NCI-H2081 (cell line): ENCODE data around the gene MARCHF5.
"Not testable (repeated sequence)": the region's sequence is repeated elsewhere in the genome, so short reads cannot be mapped to it uniquely, and the experiment has no call there.

Source experiments
- DNase-seq, 2 experiments: peaks; one replicate each; lab custom pipeline; 2025; lab: John Stamatoyannopoulos, UW

Gene MARCHF5

DNA sequence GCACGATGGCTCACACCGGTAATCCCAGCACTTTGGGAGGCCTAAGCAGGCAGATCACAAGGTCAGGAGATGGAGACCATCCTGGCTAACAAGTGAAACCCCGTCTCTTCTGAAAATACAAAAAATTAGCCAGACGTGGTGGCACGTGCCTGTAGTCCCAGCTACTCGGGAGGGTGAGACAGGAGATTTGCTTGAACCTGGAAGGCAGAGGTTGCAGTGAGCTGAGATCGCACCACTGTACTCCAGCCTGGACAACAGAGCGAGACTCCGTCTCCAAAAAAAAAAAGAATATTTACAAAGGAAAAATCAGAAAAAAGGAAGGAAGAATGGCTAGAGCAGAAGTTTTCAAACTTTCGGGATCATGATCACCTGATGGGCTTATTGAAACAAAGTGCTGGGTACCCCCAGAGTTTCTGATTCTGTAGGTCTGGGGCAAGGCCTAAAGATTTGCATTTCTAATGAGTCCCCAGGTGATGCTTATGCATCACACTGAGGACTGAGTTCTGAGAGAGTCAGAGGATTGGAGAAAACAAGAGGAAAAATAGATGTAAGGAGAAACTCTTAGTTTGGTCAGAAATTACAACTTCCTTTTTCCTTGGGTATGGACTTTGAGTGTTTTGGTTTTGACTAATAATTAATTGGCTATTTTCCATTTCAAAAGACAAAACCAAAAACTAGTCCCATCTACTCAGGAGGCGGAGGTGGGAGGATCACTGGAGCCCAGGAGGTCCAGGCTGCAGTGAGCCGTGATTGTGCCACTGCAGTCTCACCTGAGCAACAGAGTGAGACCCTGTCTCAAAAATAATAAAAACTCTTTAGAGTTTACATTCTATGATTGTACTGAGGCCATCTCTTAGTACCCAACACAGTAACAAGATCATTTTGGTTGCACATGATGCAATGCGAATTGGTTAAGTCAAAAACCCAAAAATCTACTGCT, 14.4 kb downstream of the MARCHF5 start:
- DNase-seq, result no peak

DNA sequence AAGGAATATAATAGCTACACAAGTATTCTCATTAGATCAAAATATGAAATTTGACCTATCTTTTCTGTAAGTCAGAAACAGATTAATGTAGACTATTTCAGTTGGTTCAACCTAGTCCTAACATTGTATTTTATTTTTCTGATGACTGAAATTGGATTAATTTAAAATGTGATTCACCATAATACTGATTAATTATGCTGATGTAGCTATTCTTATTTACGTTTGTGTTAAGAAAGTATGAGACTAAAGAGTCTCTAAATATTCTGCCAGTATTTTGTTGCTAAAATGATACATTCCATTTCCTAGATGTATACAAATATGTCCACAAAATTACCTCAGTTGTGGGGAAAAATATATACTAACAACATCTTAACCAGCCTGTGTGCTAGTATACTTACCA, 18.3 kb downstream of the MARCHF5 start:
- DNase-seq, result no peak

DNA sequence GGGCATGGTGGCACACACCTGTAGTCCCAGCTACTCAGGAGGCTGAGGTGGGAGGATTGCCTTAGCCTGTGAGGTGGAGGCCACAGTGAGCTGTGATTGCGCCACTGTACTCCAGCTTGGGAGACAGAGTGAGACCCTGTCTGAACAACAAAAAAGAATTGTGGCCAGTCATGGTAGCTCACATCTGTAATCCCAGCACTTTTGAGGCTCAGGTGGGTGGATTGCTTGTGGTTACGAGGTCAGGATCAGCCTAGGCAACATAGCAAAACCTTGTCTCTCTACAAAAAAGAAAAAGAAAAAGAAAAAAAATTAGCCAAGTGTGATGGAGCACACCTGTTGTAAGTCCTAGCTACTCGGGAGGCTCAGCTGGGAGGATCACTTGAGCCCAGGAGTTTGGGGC, 22.8 kb downstream of the MARCHF5 start:
- no peak for DNase-seq

DNA sequence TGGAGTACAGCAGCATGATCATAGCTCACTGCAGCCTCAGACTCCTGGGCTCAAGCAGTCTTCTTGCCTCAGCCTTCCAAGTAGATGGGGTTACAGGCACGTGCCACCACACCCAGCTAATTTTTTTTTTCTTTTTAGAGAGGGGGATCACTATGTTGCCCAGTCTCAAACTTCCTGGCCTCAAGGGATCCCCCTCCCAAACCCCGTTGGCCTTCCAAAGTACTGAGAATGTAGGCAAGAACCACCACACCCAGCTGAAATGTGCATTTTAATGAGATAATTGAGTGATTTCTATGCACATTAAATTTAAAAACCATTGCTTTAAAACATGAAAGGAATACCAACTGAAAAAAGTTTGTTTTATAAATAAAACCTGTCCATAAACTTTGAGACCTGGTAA, 25.6 kb downstream of the MARCHF5 start:
- DNase-seq, result no peak

DNA sequence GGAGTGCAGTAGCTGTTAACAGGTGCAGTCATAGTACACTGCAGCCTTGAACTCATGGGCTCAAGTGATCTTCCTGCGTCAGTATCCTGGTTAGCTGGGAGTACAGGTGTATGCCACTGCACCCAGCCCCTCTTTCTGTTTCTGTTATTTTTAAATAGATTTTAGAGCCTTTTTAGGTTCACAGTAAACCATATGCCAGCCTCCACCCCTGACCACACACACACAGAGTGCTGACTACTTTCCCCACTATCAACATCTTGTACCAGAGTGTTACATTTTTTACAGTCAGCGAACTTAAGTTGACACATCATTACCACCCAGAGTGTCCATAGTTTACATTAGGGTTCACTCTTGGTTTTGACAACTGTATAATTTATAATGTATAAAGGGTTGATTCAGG, 32.1 kb downstream of the MARCHF5 start:
- no peak for DNase-seq

DNA sequence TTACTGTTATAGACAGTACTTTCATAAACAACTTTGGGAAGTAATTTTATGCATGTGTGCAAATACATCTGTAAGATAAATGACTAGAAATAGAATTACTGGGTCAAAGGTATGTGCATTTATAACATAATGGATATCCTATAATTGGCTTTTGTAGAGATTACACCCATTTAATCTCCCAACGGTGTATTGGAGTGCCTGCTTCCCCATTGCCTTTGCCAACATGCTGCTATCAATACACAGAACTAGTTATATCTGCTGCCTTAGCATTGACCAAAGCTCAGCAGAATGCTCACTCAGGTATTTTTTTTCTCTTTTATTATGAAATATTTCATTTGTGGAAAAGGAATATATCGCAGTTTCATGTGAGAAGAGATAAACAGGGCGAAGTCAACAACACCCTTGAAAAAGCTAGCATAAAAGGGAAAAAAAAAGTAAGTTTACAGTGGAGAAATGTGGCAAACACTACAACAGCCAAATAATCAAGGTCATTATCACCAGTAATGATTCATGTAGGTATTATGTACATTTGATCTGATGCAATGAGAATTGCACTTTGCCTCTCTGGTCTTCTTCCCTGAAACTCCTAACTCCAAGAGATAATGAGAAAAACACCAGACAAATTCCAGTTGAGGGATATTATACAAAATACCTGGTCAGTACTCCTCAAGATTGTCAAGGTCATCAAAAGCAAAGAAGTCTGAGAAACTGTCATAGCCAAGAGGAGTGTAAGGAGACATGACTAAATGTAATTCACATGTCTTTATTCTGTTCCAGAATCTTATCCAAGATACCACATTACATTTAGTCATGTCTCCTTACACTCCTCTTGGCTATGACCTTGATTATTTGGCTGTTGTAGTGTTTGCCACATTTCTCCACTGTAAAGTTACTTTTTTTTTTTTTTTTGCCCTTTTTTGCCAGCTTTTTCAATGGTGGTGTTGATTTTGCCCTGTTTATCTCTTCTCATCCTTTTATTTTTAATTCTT, 36.8 kb downstream of the MARCHF5 start:
- DNase-seq, result peak in 1 of 2 experiments; percentile 5

DNA sequence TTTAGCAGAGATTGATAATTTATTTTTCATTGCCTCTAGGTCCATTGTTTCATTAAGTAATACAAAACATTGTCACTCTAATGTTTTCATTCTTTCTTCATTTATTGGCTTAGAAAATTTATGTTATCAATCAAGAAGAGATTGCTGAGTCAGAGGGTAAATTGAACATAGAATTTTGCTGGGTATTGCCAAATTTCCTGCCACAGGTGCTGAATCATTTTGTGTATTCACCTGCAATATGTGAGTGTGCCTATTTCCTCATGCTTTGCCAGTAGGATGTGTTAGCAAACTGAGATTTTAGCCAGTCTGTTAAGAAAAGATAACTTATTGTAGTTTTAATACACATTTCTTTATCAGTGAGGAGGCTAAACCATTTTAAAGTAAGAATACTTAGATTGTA, 38.0 kb downstream of the MARCHF5 start:
- peak in 1 of 2 experiments; percentile 52 for DNase-seq

DNA sequence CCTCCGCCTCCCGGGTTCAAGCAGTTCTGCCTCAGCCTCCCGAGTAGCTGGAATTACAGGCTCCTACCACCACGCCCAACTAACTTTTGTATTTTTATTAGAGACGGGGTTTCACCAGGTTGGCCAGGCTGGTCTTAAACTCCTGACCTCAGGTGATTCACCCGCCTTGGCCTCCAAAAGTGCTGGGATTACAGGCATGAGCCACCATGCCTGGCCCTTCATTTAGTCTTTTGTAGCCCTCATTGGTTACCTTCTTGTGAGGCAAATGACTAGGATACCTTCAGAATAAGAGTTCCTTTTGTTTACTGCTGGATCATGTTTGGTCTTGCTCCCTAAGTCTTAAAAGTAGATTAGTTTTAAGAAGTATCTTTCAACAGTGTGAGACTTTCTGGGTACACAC, 39.0 kb downstream of the MARCHF5 start:
- DNase-seq, result not testable (repeated sequence)

DNA sequence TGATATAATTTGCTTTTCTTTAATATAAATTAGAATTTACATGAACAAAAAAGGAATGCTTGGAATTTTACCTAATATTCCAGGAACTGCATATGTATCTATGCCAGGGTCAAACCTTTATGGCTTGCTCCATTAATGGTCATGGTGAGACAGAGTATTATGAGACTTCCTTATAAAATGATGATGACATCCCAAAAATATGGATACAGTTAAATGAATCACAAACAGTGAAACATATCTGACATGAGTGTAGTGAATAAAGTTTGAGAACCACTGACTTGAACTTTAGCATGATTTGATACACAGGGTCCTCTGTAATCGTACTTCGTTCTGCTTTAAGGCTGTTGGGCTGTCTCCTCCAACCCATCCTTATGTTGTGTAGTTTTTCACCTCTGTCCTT, 51.8 kb downstream of the MARCHF5 start:
- no peak for DNase-seq

DNA sequence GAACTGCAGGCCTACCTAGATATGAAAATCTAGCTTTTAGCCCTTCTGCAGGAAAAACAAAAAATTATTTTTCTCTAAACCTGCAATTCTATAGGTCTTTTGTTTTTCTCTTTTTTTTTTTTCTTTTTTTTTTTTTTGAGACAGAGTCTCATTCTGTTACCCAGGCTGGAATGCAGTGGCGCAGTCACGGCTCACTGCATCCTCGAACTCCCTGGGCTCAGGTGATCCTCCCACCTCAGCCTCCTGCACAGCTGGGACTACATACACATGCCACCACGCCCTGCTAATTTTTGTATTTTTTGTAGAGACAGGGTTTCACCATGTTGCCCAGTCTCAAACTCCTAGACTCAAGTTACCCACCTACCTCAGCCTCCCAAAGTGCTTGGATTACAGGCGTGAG, 54.6 kb downstream of the MARCHF5 start:
- not testable (repeated sequence) for DNase-seq

DNA sequence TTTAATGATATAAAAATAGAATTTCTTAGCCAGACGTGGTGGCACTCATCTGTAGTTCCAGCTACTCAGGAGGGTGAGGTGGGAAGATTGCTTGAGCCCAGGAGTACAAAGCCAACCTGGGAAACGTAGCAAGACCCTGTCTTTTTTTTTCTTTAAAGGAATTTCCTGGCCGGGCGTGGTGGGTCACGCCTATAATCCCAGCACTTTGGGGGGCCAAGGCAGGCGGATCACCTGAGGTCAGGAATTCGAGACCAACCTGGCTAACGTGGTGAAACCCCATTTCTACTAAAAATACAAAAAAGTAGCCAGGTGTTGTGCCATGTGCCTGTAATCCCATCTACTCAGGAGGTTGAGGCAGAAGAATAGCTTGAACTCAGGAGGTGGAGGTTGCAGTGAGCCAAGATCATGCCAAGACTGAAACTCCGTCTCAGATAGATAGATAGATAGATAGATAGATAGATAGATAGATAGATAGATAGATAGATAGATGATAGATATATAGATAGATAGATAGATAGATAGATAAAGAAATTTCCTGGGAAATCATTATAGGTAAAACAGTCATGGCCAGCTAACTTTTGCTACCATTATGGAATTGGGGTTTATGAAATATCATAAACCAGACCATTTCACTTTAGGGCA, 56.2 kb downstream of the MARCHF5 start:
- DNase-seq, result not testable (repeated sequence)

DNA sequence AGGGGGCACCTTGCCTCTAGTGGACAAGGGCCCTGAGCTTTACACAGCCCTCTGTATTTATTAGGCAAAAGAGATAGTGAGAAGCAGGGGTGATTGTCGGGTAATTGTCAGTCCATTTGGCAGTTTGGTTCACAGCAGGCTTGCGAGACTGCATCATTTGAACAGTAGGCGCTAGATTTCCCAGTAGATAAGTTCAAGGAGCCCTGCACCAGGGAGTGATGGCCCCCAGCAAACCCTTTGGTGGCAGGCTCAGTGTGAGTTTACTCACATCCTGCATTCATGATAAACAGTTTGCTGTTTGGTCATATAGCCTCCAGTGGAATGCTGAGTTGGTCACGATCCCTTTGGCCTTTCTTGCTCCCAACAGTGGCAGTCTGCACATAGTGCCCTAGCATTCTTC, 59.4 kb downstream of the MARCHF5 start:
- DNase-seq, result no peak

DNA sequence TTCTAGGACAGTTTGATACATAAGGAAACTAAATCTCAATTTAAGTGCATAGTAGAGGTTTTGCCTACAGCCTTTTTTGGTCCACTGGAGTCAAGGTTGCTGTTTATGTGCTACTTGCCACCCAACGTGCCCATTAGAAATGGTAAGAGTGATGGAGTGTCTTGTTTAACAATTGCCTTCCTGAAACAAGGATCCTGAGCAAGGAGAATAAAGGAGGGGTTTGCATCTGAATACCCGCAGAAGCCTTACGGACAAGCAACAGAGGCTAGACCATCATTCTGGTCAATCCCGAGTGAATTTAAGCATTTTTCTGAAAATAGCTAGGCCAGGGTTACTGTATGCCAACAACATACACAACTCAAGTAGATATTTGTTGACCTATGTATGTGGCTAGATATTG, 63.6 kb downstream of the MARCHF5 start:
- DNase-seq, result no peak

DNA sequence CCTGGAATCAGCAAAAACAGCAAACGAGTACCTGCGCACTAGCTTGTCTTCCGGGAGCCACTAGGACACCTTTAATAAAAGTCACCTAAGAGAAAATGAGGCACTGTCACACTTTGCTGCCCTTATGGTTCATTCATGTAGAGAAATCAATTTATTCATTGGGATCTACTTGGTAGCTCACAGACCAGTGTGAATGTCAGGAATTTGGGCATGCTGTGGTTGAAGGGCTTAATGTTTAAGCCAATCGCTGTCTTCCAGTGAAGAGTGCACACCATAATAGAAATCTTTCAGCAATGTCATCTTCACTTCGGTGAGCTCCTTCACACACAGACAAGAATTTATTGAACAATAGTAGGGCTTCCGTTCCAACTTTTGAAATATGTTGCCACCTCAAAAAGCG, 65.1 kb downstream of the MARCHF5 start:
- no peak for DNase-seq

DNA sequence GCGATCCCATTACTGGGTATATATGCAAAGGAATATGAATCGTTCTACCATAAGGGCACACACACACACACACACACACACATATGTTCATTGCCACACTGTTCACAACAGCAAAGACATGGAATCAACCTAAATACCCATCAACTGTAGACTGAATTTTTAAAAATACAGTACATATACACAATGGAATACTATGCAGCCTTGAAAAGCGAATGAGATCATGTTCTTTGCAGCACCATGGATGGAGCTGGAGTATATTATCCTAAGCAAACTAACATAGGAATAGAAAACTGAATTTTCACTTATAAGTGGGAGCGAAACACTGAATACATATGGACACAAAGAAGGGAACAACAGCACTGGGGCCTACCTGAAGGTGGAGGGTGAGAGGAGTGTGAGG, 72.5 kb downstream of the MARCHF5 start:
- DNase-seq, result no peak

DNA sequence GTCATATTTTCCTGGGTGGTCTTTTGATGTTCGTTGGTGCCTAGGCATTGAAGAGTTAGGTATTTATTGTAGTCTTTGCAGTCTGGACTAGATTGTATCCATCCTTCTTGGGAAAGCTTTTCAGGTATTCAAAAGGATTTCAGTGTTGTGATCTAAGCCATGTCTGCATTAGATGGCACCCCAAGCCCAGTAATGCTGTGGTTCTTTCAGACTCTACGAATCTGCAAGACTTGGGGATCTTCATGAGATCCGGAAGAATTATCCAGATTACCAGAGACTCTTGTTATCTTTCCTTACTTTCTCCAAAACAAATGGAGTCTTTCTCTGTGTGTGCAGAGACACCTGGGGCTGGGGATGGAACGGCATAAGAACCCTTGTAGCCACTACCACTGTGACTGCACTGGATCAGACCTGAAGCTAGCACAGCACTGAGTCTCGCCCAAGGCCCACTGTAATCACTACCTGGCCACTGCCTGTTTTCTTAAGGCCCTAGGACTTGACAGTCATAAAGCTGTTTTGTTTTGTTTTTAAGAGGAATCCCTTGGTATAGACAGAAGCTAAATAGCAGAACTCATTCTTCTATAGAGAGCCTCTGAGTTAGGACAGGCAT, 75.5 kb downstream of the MARCHF5 start:
- DNase-seq, result no peak

DNA sequence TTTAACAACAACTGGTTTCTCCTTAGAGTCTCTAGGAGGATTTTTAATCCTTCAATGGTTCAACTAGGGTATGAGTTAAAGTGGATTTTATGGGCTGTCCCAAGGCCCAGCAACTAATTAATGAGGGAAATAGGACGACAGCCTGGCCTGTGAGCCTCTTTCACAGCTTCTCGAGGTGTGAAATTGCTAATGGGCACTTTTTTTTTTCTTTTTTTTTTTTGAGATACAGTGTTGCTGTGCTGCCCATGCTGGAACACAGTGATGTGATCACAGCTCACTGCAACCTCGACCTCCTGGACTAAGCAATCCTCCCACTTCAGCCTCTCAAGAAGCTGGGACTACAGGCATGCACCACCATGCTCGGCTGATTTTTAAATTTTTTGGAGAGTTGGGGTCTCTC, 87.0 kb downstream of the MARCHF5 start:
- DNase-seq, result no peak

DNA sequence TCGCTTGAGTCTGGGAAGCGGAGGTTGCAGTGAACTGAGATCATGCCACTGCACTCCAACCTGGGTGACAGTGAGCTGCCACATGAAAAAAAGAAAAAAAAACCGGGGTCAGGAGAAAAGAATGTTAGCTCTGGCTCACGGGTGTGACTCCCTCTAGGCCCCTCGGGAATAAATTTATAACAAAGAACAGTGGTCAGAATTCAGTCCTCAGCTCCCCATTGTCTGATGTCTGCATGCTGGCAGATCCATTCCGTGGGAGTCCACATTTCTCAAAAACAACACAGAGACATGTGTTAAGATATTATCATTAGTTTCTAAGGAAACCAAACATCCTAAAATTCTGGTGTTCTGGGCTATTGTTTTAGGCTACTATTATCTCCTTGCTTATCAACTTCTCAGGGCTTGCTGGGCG, 90.6 kb downstream of the MARCHF5 start:
- no peak for DNase-seq

DNA sequence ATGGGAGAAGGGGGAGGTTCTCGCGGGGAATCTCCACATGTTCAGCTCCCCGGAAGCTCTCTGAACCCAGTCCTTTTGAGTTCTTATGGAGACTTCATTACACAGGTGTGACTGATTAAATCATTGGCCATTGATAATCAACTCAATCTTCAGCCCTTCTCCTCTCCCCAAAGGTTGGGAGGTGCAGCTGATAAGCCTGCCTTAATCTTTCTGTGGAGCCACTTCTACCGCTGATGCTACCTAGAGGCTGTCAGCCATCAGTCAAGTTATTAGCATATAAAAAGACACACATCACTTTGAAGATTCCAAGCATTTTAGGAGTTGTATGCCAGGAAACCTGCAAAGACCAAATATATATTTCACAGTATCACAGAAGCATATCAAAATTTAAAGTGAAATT, 91.7 kb downstream of the MARCHF5 start:
- DNase-seq, result no peak

DNA sequence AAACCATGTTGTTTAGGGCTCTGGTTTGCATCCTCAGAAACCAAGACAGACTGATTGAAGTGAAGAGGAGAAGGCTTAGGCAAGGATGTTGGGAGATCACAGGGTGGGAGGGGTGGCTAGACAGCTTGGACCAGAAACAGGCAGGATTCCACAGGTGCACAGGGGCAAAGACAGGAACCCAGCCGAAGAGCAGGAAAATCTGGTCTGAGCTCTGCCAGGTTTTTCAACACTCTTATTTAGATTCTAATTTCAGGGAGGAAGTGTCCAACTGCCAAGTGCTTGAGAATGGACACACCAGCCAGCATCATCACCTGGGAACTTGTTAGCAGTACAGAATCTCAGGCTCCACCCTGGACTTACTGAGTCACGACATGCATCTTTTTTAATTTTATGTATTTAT, 93.8 kb downstream of the MARCHF5 start:
- no peak for DNase-seq

DNA sequence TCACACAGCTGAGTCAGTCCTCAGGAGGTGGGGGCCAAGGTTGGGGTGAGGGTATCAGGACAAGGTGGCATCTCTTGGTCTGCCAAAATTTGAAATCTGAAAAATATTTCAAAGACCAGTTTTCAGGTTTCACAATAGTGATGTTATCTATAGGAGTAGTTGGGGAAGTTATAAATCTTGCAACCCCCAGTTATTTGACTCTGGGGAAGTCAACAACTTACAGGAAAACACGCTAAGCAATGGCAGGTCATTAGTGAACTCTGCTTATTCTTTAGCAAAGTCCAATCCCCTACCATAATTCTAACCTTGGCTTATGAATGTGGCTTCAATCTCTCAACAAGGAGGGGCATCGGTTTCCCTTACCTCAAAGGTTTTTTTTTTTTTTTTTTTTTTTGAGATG, 94.9 kb downstream of the MARCHF5 start:
- no peak for DNase-seq
